ENCODE results near the gene FREM1. TPM values are rescaled to one million over a fixed set of nuclear protein-coding genes. Genes with fewer than 3 reads are reported as not detected.

FREM1 gene
- total RNA-seq, 1 donor from 2014 or later: 4.3 TPM

GRCh38 chr9:14899042-14899814, 11.0 kb downstream of the FREM1 start:
- DNase-seq (no peak), ATAC-seq (no peak)
- H3K36me3 ChIP-seq: no peaks in the 10 kb centered on the region
- no peaks in the 10 kb centered on the region for H3K4me1 ChIP-seq
- H3K9me3 ChIP-seq: no peaks in the 10 kb centered on the region
- intact Hi-C loops (cut with DNase I): no loop called here
- no peak overlapping the region for H3K4me3 ChIP-seq
- no peak overlapping the region for H3K27ac ChIP-seq
- H3K27me3 ChIP-seq (ENCODE audit: low read depth): no peaks in the 10 kb centered on the region
- no peak for TF ChIP-seq CTCF (IDR thresholded peaks at IDR 0.05)

GRCh38 chr9:14895806-14896205, 14.4 kb downstream of the FREM1 start:
- H3K27me3 ChIP-seq (ENCODE audit: low read depth): no peaks in the 10 kb centered on the region
- no peak overlapping the region for H3K27ac ChIP-seq
- intact Hi-C loops (cut with DNase I): no loop called here
- H3K9me3 ChIP-seq: no peaks in the 10 kb centered on the region
- no peak for DNase-seq
- no peak overlapping the region for H3K4me3 ChIP-seq
- no peak for TF ChIP-seq CTCF (IDR thresholded peaks at IDR 0.05)
- ATAC-seq: no peak
- no peaks in the 10 kb centered on the region for H3K36me3 ChIP-seq
- no peaks in the 10 kb centered on the region for H3K4me1 ChIP-seq

- DNase-seq (no peak), ATAC-seq (no peak)
- Histone ChIP-seq H3K27ac (no peak overlapping the region), H3K4me3 (no peak overlapping the region), H3K36me3 (no peaks in the 10 kb centered on the region), H3K4me1 (no peaks in the 10 kb centered on the region), H3K9me3 (no peaks in the 10 kb centered on the region), H3K27me3 (ENCODE audit: low read depth) (no peaks in the 10 kb centered on the region)
- no peak for TF ChIP-seq CTCF (IDR thresholded peaks at IDR 0.05)
- intact Hi-C loops (cut with DNase I): no loop called here
Observed at GRCh38 chr9:14893280-14893679, 16.9 kb downstream of the FREM1 start.

GRCh38 chr9:14891332-14891731, 18.9 kb downstream of the FREM1 start:
- Histone ChIP-seq H3K36me3 (no peaks in the 10 kb centered on the region), H3K4me3 (no peak overlapping the region), H3K9me3 (no peaks in the 10 kb centered on the region), H3K27me3 (ENCODE audit: low read depth) (no peaks in the 10 kb centered on the region), H3K27ac (no peak overlapping the region), H3K4me1 (no peaks in the 10 kb centered on the region)
- DNase-seq (no peak), ATAC-seq (no peak)
- no peak for TF ChIP-seq CTCF (IDR thresholded peaks at IDR 0.05)
- intact Hi-C loops (cut with DNase I): no loop called here

- DNase-seq: no peak
- intact Hi-C loops (cut with DNase I): no loop called here
- no peak for TF ChIP-seq CTCF (IDR thresholded peaks at IDR 0.05)
Observed at GRCh38 chr9:14889451-14889850, 20.8 kb downstream of the FREM1 start.

More at GRCh38 chr9:14889451-14889850, 20.8 kb downstream of the FREM1 start:
- H3K4me1 ChIP-seq: no peaks in the 10 kb centered on the region
- H3K27ac ChIP-seq: no peak overlapping the region
- no peaks in the 10 kb centered on the region for H3K27me3 ChIP-seq (ENCODE audit: low read depth)
- no peaks in the 10 kb centered on the region for H3K36me3 ChIP-seq
- H3K4me3 ChIP-seq: no peak overlapping the region
- no peaks in the 10 kb centered on the region for H3K9me3 ChIP-seq
- ATAC-seq: no peak

Data from lower lobe of right lung (tissue), 2 donors.